Keratinocyte (primary cell): ENCODE measurements around the gene CDKAL1. TPM values are rescaled to one million over a fixed set of nuclear protein-coding genes. Genes with fewer than 3 reads are reported as not detected.

Source experiments
- DNase-seq: peaks from one replicate; pipeline ENCODE4 v3.0.0-alpha.2; 2011; ENCODE audit warnings: low read depth, missing footprints, low spot score
- FAIRE-seq: peaks from 2 replicates; lab custom pipeline; 2011; peaks lifted over from hg19 to GRCh38; lab: Jason Lieb, UNC
- H2AFZ ChIP-seq: 2 replicates; pipeline ENCODE4 v1.6.0; 2012; ENCODE audit warnings: low read length, control low read depth, inconsistent platforms; ENCODE audit not compliant: control insufficient read depth
- H3K27ac ChIP-seq: 2 replicates; pipeline ENCODE4 v1.5.1; 2011; ENCODE audit warnings: low read length; ENCODE audit not compliant: control insufficient read depth, insufficient read depth
- H3K27me3 ChIP-seq: 3 replicates; pipeline ENCODE4 v1.6.0; 2011; ENCODE audit warnings: low read length; ENCODE audit not compliant: control insufficient read depth, insufficient read depth; ENCODE audit errors: extremely low read depth
- H3K36me3 ChIP-seq, 2 experiments: 2 replicates in 1 of 2; 3 replicates in 1 of 2; pipeline ENCODE4 v1.5.1; 2011; ENCODE audit warnings: low read length in 2 of 2, mild to moderate bottlenecking in 1 of 2; ENCODE audit not compliant: control insufficient read depth in 2 of 2, insufficient read depth in 2 of 2; ENCODE audit errors: extremely low read depth in 1 of 2
- H3K4me1 ChIP-seq: 3 replicates; pipeline ENCODE4 v1.5.1; 2011; ENCODE audit warnings: low read length; ENCODE audit not compliant: control insufficient read depth, insufficient read depth; ENCODE audit errors: extremely low read depth
- H3K4me2 ChIP-seq: 3 replicates; pipeline ENCODE4 v1.6.0; 2011; ENCODE audit warnings: low read depth, low read length; ENCODE audit not compliant: control insufficient read depth, insufficient read depth; ENCODE audit errors: extremely low read depth
- H3K4me3 ChIP-seq, 3 experiments: fragments of 200-600 bp in 1 of 3; sonication (generic) in 1 of 3; 2 replicates in 2 of 3; 3 replicates in 1 of 3; pipeline ENCODE4 v1.5.1; 2011 to 2016; ENCODE audit warnings: low read length in 3 of 3, mild to moderate bottlenecking in 3 of 3, control low read depth in 2 of 3, inconsistent platforms in 1 of 3, low read depth in 1 of 3, mixed read lengths in 1 of 3, mixed run types in 1 of 3, moderate library complexity in 1 of 3; ENCODE audit not compliant: control insufficient read depth in 2 of 3, insufficient read depth in 2 of 3; ENCODE audit errors: extremely low read depth in 1 of 3
- H3K79me2 ChIP-seq: 2 replicates; pipeline ENCODE4 v1.6.0; 2012; ENCODE audit warnings: low read length; ENCODE audit not compliant: control insufficient read depth, insufficient read depth
- H3K9ac ChIP-seq: 3 replicates; pipeline ENCODE4 v1.6.0; 2011; ENCODE audit warnings: low read length; ENCODE audit not compliant: control insufficient read depth, insufficient read depth; ENCODE audit errors: extremely low read depth
- H3K9me1 ChIP-seq: 3 replicates; pipeline ENCODE4 v1.6.0; 2011; ENCODE audit warnings: low read length; ENCODE audit not compliant: control insufficient read depth, insufficient read depth; ENCODE audit errors: extremely low read depth
- H3K9me3 ChIP-seq: 2 replicates; pipeline ENCODE4 v1.5.1; 2012; ENCODE audit warnings: low read depth, low read length; ENCODE audit not compliant: control insufficient read depth
- H4K20me1 ChIP-seq: 3 replicates; pipeline ENCODE4 v1.6.0; 2011; ENCODE audit warnings: low read length; ENCODE audit not compliant: control insufficient read depth, insufficient read depth; ENCODE audit errors: extremely low read depth
- CTCF ChIP-seq, 3 experiments: IDR thresholded peaks in 1 of 3; conservative IDR thresholded peaks in 1 of 3; optimal IDR thresholded peaks in 1 of 3; 2 replicates in 2 of 3; 3 replicates in 1 of 3; pipeline versions ENCODE3 to v1.5.1; 2011; ENCODE audit warnings: low read length in 3 of 3, mild to moderate bottlenecking in 3 of 3, moderate library complexity in 2 of 3, control low read depth in 1 of 3, inconsistent platforms in 1 of 3; ENCODE audit not compliant: insufficient read depth in 2 of 3; ENCODE audit errors: extremely low read depth in 1 of 3
- EZH2 ChIP-seq: IDR thresholded peaks from one replicate; pipeline ENCODE4 v1.6.1; 2012; ENCODE audit warnings: inconsistent platforms, mild to moderate bottlenecking, low read length, moderate library complexity
- dilution Hi-C: fragments of 300-500 bp; cut with MboI; formaldehyde crosslinking; loops from one replicate; pipeline ENCODE4 v1.7.0; 2020; ENCODE audit warnings: low sequenced_read_pairs; ENCODE audit not compliant: extremely low pct_ligation_motif_present
- polyA plus RNA-seq, 5 experiments: library from polyadenylated mRNA; depleted of rRNA in 3 of 5; stranded (reverse) in 3 of 5; stranded (forward) in 1 of 5; unstranded in 1 of 5; fragments of >200 nt; gene quantifications; 1 replicate in 1 of 5; 2 replicates in 3 of 5; 3 replicates in 1 of 5; pipeline versions ENCODE4 v1.2.1 to v1.2.3, GENCODE V29; 2011 to 2012; ENCODE audit warnings: missing spikeins in 2 of 5, low read depth in 1 of 5, low replicate concordance in 1 of 5

The CDKAL1 gene
- polyA plus RNA-seq, 1 donor (not counting 4 experiments of a cell fraction or from before 2014, with no cell fraction given): 5.6 TPM

DNA sequence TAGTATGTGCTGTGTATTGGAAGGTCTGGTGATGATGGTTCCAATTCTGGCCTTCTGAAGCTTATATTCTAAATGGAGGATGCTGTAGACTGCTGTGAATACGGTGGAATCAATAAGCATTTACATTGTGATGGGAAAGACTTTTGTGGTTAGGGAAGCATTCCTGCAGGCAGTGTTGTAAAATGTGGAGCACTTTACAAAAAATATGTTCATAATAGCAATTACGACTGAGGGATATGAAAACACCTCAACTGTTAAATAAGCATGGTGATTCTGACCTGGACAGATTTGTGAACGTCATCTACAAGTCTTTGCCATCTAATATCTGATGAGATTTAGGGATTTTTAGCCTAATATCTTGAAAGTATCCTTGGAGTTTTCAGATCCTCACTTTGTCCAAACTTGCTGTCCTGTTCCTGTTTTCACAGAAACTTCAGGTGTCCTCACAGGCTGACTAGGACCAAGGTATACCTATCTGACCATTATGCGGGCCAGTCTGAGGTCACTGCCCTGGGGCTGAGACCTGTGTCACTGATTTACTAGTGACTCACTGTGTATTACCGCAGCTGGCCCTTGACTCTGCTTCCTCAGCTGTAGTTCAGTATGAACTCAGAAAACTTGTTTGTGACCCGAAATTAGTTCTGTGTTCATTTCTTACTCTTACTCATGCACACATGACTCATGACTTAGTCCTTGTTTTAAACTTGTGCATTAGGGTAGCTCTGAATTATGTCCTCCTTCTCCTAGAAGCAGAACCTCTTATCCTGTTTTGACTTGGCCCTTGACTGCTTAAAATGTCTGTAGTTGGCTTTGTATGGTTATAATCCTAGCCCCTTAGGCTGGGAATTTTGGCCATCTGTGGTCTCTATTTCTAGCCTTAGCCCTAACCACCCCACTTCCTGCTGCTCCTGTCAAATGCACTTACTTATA, 343.0 kb downstream of the CDKAL1 start:
- peak; percentile 80 for DNase-seq
- FAIRE-seq: peak; percentile 98

GRCh38 chr6:20879121-20879520, 344.9 kb downstream of the CDKAL1 start:
- no peak overlapping the region for H3K4me3 ChIP-seq
- H3K9ac ChIP-seq: no peak overlapping the region
- no peak overlapping the region for H3K4me2 ChIP-seq
- peaks cover 24% of the 10 kb centered on the region for H3K4me1 ChIP-seq
- TF ChIP-seq CTCF (optimal IDR thresholded peaks at IDR 0.05 in 1 of 3, IDR thresholded peaks at IDR 0.05 in 1 of 3, conservative IDR thresholded peaks at IDR 0.05 in 1 of 3; ENCODE audit: extremely low read depth in 1 of 3, insufficient read depth in 2 of 3, low read length in 3 of 3) (no peak), EZH2 (no peak)
- no peaks in the 10 kb centered on the region for H3K27me3 ChIP-seq
- H3K79me2 ChIP-seq: no peaks in the 10 kb centered on the region
- no peaks in the 10 kb centered on the region for H3K9me1 ChIP-seq
- DNase-seq (no peak), FAIRE-seq (no peak)
- no peak overlapping the region for H3K27ac ChIP-seq
- H4K20me1 ChIP-seq: no peaks in the 10 kb centered on the region
- dilution Hi-C loops: no loop called here
- H2AFZ ChIP-seq: no peak overlapping the region
- H3K9me3 ChIP-seq: no peaks in the 10 kb centered on the region
- no peaks in the 10 kb centered on the region for H3K36me3 ChIP-seq

More for the DNA sequence above, 343.0 kb downstream of the CDKAL1 start:
- H3K9me3 ChIP-seq: no peaks in the 10 kb centered on the region
- peak overlapping the region; percentile 56 for H2AFZ ChIP-seq
- no peaks in the 10 kb centered on the region for H3K36me3 ChIP-seq
- peak overlapping the region; percentile 81 for H3K4me2 ChIP-seq
- no peaks in the 10 kb centered on the region for H4K20me1 ChIP-seq
- H3K4me1 ChIP-seq: peaks cover 24% of the 10 kb centered on the region
- H3K4me3 ChIP-seq: no peak overlapping the region
- peak overlapping the region; percentile 35 for H3K9ac ChIP-seq
- no peaks in the 10 kb centered on the region for H3K9me1 ChIP-seq
- H3K79me2 ChIP-seq: no peaks in the 10 kb centered on the region
- H3K27ac ChIP-seq: peak overlapping the region; percentile 74
- TF ChIP-seq CTCF (optimal IDR thresholded peaks at IDR 0.05 in 1 of 3, IDR thresholded peaks at IDR 0.05 in 1 of 3, conservative IDR thresholded peaks at IDR 0.05 in 1 of 3; ENCODE audit: extremely low read depth in 1 of 3, insufficient read depth in 2 of 3, low read length in 3 of 3) (no peak), EZH2 (no peak)
- dilution Hi-C loops: no loop called here
- no peaks in the 10 kb centered on the region for H3K27me3 ChIP-seq
